Upper lobe of left lung (tissue), 6 donors: ENCODE measurements around the gene ZBED1. TPM values are rescaled to one million over a fixed set of nuclear protein-coding genes. Genes with fewer than 3 reads are reported as not detected.

Experiments
- ATAC-seq, 2 donors: fragments of 200-7000 bp; cut with Tn5 transposase; one replicate each; pipeline ENCODE4 v1.9.1; 2022; ENCODE audit warnings: mild to moderate bottlenecking in 2 of 2, moderate library complexity in 2 of 2; ENCODE audit not compliant: low FRiP score in 2 of 2
- DNase-seq, 2 donors: peaks; one replicate each; pipeline ENCODE4 v3.0.0-alpha.2; 2019 to 2020
- H3K27ac ChIP-seq, 4 donors: fragments of 200-600 bp; sonication (generic); one replicate each; pipeline ENCODE4 v1.5.1; 2016 to 2019
- H3K27me3 ChIP-seq, 4 donors: fragments of 200-600 bp; sonication (generic); one replicate each; pipeline ENCODE4 v1.5.1; 2017 to 2019
- H3K36me3 ChIP-seq, 4 donors: fragments of 200-600 bp; sonication (generic); one replicate each; pipeline ENCODE4 v1.5.1; 2016 to 2019
- H3K4me1 ChIP-seq, 4 donors: fragments of 200-600 bp; sonication (generic); one replicate each; pipeline ENCODE4 v1.5.1; 2018 to 2019
- H3K4me3 ChIP-seq, 4 donors: fragments of 200-600 bp; sonication (generic); one replicate each; pipeline ENCODE4 v1.5.1; 2017 to 2019; ENCODE audit warnings: mild to moderate bottlenecking in 2 of 4, moderate library complexity in 1 of 4
- H3K9me3 ChIP-seq, 4 donors: fragments of 200-600 bp; sonication (generic); one replicate each; pipeline ENCODE4 v1.5.1; 2018 to 2019
- EP300 ChIP-seq, 4 donors: sonication (generic); formaldehyde crosslinking; IDR thresholded peaks; one replicate each; pipeline ENCODE4 v1.5.1; 2017; ENCODE audit warnings: antibody characterized with exemption in 4 of 4, control low read depth in 2 of 4
- POLR2A ChIP-seq, 4 donors: fragments of 450-650 bp; IDR thresholded peaks; one replicate each; pipeline ENCODE4 v1.5.1; 2016 to 2017; ENCODE audit warnings: antibody characterized with exemption in 4 of 4, mild to moderate bottlenecking in 2 of 4
- POLR2AphosphoS5 ChIP-seq, 2 donors: sonication (generic); formaldehyde crosslinking; IDR thresholded peaks; one replicate each; pipeline ENCODE4 v1.5.1; 2017; ENCODE audit warnings: antibody characterized with exemption in 2 of 2
- WGBS, 2 donors: methylation state at CpG; one replicate each; pipeline ENCODE4 v1.1.5; 2017 to 2018; 5-methylcytosine and 5-hydroxymethylcytosine counted together
- total RNA-seq, 6 donors: library from RNA; depleted of rRNA in 4 of 6; stranded (reverse); fragments of >200 nt in 4 of 6; gene quantifications; one replicate each; pipeline versions ENCODE4 v1.1.0 to v1.2.1, GENCODE V29; 2016 to 2021
- TF ChIP-seq, protein P1 (sequence below), 6 experiments: fragments of 450-650 bp in 4 of 6; fragments of 200-600 bp in 2 of 6; sonication (generic) in 2 of 6; IDR thresholded peaks; one replicate each; pipeline ENCODE4 v1.5.1; 2016 to 2019; ENCODE audit warnings: antibody characterized with exemption in 6 of 6
- donor health status: DM: no; HTN: no; CAD: no; lungs with moderate emphysema.
- donor health status: DM: no; HTN: yes; CAD: no; lungs with severe emphysema.

Gene ZBED1
- total RNA-seq, 6 donors from 2014 or later: 33.2 to 48.7 (median 41.6) TPM

DNA sequence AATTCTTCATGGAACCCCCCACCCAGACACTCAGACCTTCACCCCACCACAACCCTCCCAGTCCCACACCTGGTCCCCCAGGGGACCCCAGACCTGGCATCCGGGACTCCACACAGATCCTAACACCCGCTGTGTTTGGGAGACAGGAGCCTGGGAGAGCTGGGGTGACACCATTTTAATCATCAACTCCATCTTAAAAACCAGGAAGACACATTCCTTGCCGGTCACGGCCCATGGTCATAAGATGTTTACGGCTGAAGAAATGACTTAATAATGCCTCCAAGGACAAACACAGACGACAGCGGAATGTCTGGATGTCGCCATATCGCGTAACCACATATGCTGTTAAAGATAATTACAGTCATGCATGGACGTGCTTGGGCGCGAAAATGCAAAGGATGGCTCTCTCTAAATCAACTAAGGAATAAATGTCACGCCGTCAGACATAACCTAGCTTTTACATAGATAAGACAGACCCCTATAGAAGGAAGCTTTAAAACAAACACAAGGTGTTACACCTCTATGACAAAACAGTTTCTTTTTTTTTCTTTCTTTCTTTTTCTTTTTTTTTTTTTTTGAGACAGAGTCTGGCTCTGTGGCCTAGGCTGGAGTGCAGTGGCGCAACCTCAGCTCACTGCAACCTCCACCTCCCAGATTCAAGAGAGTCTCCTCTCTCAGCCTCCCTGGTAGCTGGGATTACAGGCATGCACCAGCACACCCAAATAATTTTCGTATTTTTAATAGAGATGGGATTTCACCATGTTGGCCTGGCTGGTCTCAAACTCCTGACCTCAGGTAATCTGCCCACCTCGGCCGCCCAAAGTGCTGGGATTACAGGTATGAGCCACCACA lies 2.1 kb upstream of the ZBED1 start:
- Histone ChIP-seq H3K9me3 (no peaks in the 10 kb centered on the region), H3K27ac (peak overlapping the region in 1 of 4 donors; percentile 27), H3K36me3 (no peaks in the 10 kb centered on the region), H3K4me1 (peaks cover 20 to 28% (median 22%) of the 10 kb centered on the region in 4 donors), H3K27me3 (no peaks in the 10 kb centered on the region), H3K4me3 (no peak overlapping the region)
- TF ChIP-seq POLR2AphosphoS5 (IDR thresholded peaks at IDR 0.05) (no peak), EP300 (IDR thresholded peaks at IDR 0.05) (no peak), POLR2A (IDR thresholded peaks at IDR 0.05) (no peak)
- TF ChIP-seq, protein P1, sequence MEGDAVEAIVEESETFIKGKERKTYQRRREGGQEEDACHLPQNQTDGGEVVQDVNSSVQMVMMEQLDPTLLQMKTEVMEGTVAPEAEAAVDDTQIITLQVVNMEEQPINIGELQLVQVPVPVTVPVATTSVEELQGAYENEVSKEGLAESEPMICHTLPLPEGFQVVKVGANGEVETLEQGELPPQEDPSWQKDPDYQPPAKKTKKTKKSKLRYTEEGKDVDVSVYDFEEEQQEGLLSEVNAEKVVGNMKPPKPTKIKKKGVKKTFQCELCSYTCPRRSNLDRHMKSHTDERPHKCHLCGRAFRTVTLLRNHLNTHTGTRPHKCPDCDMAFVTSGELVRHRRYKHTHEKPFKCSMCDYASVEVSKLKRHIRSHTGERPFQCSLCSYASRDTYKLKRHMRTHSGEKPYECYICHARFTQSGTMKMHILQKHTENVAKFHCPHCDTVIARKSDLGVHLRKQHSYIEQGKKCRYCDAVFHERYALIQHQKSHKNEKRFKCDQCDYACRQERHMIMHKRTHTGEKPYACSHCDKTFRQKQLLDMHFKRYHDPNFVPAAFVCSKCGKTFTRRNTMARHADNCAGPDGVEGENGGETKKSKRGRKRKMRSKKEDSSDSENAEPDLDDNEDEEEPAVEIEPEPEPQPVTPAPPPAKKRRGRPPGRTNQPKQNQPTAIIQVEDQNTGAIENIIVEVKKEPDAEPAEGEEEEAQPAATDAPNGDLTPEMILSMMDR (IDR thresholded peaks at IDR 0.05): no peak
- DNase-seq: peak in 1 of 2 donors; percentile 22
- ATAC-seq: no peak
- 62 to 67% methylated on average over 17 to 19 of the region's 19 CpGs for WGBS, 2 donors

DNA sequence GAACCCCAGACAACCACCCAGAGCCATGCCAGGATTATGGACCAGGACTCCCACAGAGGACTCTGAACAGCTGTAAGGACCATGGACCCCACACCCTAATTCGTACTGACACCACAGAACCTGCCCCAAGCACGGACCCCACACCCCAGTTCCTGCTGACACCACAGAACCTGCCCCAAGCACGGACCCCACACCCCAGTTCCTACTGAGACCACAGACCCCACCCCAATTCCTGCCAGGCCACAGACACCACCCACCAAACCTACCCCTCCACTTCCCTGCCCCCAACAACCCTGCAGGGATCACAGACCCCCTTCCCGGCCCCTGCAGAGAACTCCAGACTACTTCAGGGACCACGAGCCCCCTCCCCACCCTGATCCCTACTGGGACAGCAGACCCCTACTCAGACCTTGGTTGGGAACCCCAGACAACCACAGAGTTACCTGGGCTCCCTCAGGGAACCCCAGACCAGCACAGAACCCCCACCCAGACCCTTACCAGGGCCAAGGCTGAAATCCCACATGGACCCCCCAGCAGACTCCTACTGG lies 1.4 kb upstream of the ZBED1 start:
- Histone ChIP-seq H3K9me3 (no peaks in the 10 kb centered on the region), H3K27me3 (no peaks in the 10 kb centered on the region), H3K4me3 (no peak overlapping the region), H3K4me1 (peaks cover 24 to 35% (median 29%) of the 10 kb centered on the region in 4 donors), H3K36me3 (no peaks in the 10 kb centered on the region), H3K27ac (peak overlapping the region in 1 of 4 donors; percentile 27)
- WGBS, 2 donors: 88 to 100% methylated on average over 3 to 5 of the region's 5 CpGs
- TF ChIP-seq POLR2AphosphoS5 (IDR thresholded peaks at IDR 0.05) (no peak), POLR2A (IDR thresholded peaks at IDR 0.05) (no peak), EP300 (IDR thresholded peaks at IDR 0.05) (no peak)
- TF ChIP-seq, protein P1 (IDR thresholded peaks at IDR 0.05): no peak
- ATAC-seq (peak in 1 of 2 donors; percentile 4), DNase-seq (peak in 1 of 2 donors; percentile 18)

DNA sequence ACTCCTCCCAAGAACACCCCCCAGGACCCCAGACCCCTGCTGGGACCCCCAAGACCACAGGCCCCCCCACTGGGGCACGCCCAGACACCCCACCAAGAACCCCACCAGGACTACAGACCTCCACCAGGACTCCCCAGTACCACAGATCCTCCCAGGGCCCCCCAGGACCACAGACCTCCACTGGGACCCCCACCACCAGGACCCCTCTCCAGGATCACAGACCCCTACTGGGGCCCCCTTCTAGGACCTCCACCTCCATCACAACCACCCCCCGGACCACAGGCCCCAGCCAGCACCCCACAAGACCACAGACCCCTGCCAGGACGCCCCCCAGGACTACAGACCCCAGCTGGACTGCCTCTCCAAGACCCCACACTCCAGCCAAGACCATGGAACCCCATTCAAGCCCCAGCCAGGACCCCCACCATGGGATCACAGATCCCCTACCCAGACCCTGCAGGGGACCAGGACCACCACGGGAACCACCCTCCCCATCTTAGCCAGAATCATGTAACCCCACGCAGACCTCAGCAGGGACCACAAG lies 855 bp upstream of the ZBED1 start:
- WGBS, 2 donors: 89% methylated on average over 5 of the region's 5 CpGs; no CpG with 5 or more reads in 1 of the 2 donors
- DNase-seq: peak; percentile 14 to 49
- no peaks in the 10 kb centered on the region for H3K36me3 ChIP-seq
- TF ChIP-seq EP300 (IDR thresholded peaks at IDR 0.05) (no peak), POLR2AphosphoS5 (IDR thresholded peaks at IDR 0.05) (no peak), POLR2A (IDR thresholded peaks at IDR 0.05) (no peak)
- TF ChIP-seq, protein P1 (IDR thresholded peaks at IDR 0.05): no peak
- H3K27me3 ChIP-seq: no peaks in the 10 kb centered on the region
- no peaks in the 10 kb centered on the region for H3K9me3 ChIP-seq
- H3K27ac ChIP-seq: peak overlapping the region in 1 of 4 donors; percentile 95
- H3K4me1 ChIP-seq: peaks cover 24 to 37% (median 32%) of the 10 kb centered on the region in 4 donors
- H3K4me3 ChIP-seq: no peak overlapping the region
- no peak for ATAC-seq

DNA sequence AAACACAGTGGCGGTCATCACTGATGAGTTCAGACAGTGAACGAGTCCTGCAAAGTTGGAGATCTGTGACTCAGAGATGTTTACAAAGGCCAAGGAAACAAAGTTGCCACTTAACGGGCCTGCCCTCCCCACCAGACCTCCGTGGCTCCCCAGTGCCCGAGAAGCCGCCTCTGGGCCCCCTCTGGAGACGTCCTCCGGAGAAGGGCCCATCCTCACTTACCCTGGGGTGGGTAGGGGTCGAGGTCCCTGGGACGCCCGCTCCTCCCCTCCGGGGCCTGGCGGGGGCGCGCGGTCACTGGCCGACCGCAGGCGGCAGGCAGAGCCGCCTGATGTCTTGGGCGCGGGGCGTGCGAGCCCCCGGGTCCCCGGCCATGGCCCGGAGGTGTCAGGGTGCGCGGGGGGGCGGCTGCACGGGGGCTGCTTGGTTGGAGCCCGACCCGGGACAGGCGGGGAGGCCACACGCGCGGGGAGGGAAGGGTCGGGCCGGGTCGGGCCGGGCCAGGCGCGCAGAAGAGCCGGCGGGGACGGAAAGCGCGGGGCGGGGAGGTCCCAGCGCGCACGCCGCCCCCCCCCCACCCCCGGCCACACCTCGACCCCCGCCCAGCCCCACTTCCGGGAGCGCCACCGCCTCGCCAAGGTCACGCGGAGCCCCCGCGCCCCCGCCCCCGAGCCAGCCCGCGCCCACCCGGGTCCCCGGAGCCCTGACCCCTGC lies 529 bp downstream of the ZBED1 start:
- TF ChIP-seq, protein P1 (IDR thresholded peaks at IDR 0.05): peak in 2 of 6 experiments; percentile 10 to 26
- TF ChIP-seq EP300 (IDR thresholded peaks at IDR 0.05) (no peak), POLR2A (IDR thresholded peaks at IDR 0.05) (peak in 2 of 4 donors; percentile 19 to 27), POLR2AphosphoS5 (IDR thresholded peaks at IDR 0.05) (peak in 1 of 2 donors; percentile 8)
- Histone ChIP-seq H3K4me1 (peaks cover 24 to 37% (median 32%) of the 10 kb centered on the region in 4 donors), H3K27ac (peak overlapping the region; percentile 92 to 95 (median 92)), H3K36me3 (peaks cover 0 to 8% (median 2%) of the 10 kb centered on the region in 4 donors), H3K9me3 (no peaks in the 10 kb centered on the region), H3K4me3 (peak overlapping the region; percentile 74 to 98 (median 92)), H3K27me3 (no peaks in the 10 kb centered on the region)
- DNase-seq (peak; percentile 47 to 91), ATAC-seq (peak in 1 of 2 donors; percentile 67)
- 1 to 3% methylated on average over 8 to 10 of the region's 70 CpGs for WGBS, 2 donors
